Body of pancreas (tissue), 4 donors: Measurements from ENCODE around the gene RGS10. TPM values are rescaled to one million over a fixed set of nuclear protein-coding genes. Genes with fewer than 3 reads are reported as not detected.

Experiments
- ATAC-seq: fragments of 150-250 bp; one replicate; pipeline ENCODE4 v1.9.1; 2016
- DNase-seq, 4 donors: peaks; one replicate each; pipeline ENCODE4 v3.0.0-alpha.2; 2019
- H3K27ac ChIP-seq, 4 donors: fragments of 200-600 bp; sonication (generic); 1 replicate in 3 of 4; 2 replicates in 1 of 4; pipeline versions ENCODE4 v1.5.1 to v1.6.1; 2016 to 2019; ENCODE audit warnings: mild to moderate bottlenecking in 1 of 4, mixed read lengths in 1 of 4, moderate library complexity in 1 of 4
- H3K27me3 ChIP-seq, 2 donors: fragments of 200-600 bp; sonication (generic); one replicate each; pipeline ENCODE4 v1.6.0; 2016; ENCODE audit warnings: mild to moderate bottlenecking in 1 of 2
- H3K36me3 ChIP-seq, 2 donors: fragments of 200-600 bp; sonication (generic); replicated peaks in 1 of 2; 2 replicates each; pipeline ENCODE4 v1.5.1; 2016; ENCODE audit warnings: low read depth in 2 of 2; ENCODE audit not compliant: insufficient read depth in 1 of 2
- H3K4me1 ChIP-seq: fragments of 200-600 bp; sonication (generic); one replicate; pipeline ENCODE4 v1.6.0; 2016
- H3K4me3 ChIP-seq, 2 donors: fragments of 200-600 bp; sonication (generic); 1 replicate in 1 of 2; 2 replicates in 1 of 2; pipeline ENCODE4 v1.5.1; 2016 to 2019
- H3K9me3 ChIP-seq, 3 donors: fragments of 200-600 bp; sonication (generic); 1 replicate in 2 of 3; 2 replicates in 1 of 3; pipeline ENCODE4 v1.5.1; 2016
- POLR2A ChIP-seq, 3 donors: fragments of 450-650 bp; IDR thresholded peaks; one replicate each; pipeline ENCODE4 v1.6.1; 2016; ENCODE audit warnings: antibody characterized with exemption in 3 of 3, mild to moderate bottlenecking in 2 of 3
- WGBS, 2 donors: methylation state at CpG; one replicate each; pipeline ENCODE4 v1.1.5; 2017; 5-methylcytosine and 5-hydroxymethylcytosine counted together
- intact Hi-C: fragments of 100-400 bp; cut with DNase I; formaldehyde crosslinking; loops from one replicate; pipeline ENCODE4 v1.15.1; 2023
- total RNA-seq, 2 donors: library from RNA; depleted of rRNA; stranded (reverse); fragments of >200 nt; gene quantifications; one replicate each; pipeline ENCODE4 v1.1.0, GENCODE V29; 2016
- TF ChIP-seq, protein P1 (sequence below), 7 experiments: fragments of 450-650 bp in 4 of 7; fragments of 200-600 bp in 3 of 7; sonication (generic) in 3 of 7; IDR thresholded peaks; one replicate each; pipeline ENCODE4 v1.5.1; 2016 to 2019; ENCODE audit warnings: antibody characterized with exemption in 7 of 7

Gene RGS10
- total RNA-seq, 2 donors from 2014 or later, result 13.2 to 21.3 TPM

DNA sequence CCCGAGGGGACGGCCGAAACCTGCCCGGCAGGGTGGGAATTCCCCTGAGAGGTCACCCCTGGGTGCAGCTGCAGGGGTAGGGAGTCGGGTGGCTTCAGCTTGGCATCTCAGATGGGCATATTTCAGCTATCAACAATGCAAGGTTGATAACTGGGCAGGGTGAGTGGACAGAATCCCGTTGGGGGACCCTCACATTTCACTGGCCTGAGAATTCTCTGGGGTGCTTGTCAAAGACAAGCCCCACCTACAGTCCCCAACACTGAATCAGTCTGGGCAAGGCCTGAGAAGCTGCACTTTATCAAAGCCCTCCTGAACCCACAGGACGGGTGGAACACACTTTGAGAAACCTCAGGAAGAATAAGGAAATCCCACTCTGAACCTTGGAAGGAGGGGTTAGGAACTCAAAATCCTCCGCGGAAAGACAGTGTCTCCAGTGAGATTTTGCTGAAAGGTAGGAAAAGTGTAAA lies 3.1 kb downstream of the RGS10 start:
- peaks cover 21% of the 10 kb centered on the region for H3K4me1 ChIP-seq
- ATAC-seq (no peak), DNase-seq (no peak)
- TF ChIP-seq, protein P1, sequence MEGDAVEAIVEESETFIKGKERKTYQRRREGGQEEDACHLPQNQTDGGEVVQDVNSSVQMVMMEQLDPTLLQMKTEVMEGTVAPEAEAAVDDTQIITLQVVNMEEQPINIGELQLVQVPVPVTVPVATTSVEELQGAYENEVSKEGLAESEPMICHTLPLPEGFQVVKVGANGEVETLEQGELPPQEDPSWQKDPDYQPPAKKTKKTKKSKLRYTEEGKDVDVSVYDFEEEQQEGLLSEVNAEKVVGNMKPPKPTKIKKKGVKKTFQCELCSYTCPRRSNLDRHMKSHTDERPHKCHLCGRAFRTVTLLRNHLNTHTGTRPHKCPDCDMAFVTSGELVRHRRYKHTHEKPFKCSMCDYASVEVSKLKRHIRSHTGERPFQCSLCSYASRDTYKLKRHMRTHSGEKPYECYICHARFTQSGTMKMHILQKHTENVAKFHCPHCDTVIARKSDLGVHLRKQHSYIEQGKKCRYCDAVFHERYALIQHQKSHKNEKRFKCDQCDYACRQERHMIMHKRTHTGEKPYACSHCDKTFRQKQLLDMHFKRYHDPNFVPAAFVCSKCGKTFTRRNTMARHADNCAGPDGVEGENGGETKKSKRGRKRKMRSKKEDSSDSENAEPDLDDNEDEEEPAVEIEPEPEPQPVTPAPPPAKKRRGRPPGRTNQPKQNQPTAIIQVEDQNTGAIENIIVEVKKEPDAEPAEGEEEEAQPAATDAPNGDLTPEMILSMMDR (IDR thresholded peaks at IDR 0.05), result no peak
- TF ChIP-seq POLR2A (IDR thresholded peaks at IDR 0.05), result no peak
- 49 to 58% methylated on average over 8 to 9 of the region's 9 CpGs for WGBS, 2 donors
- H3K27me3 ChIP-seq, result no peaks in the 10 kb centered on the region
- no peaks in the 10 kb centered on the region for H3K9me3 ChIP-seq
- intact Hi-C loops, result no loop called here
- H3K27ac ChIP-seq, result no peak overlapping the region
- no peaks in the 10 kb centered on the region for H3K36me3 ChIP-seq
- H3K4me3 ChIP-seq, result no peak overlapping the region

DNA sequence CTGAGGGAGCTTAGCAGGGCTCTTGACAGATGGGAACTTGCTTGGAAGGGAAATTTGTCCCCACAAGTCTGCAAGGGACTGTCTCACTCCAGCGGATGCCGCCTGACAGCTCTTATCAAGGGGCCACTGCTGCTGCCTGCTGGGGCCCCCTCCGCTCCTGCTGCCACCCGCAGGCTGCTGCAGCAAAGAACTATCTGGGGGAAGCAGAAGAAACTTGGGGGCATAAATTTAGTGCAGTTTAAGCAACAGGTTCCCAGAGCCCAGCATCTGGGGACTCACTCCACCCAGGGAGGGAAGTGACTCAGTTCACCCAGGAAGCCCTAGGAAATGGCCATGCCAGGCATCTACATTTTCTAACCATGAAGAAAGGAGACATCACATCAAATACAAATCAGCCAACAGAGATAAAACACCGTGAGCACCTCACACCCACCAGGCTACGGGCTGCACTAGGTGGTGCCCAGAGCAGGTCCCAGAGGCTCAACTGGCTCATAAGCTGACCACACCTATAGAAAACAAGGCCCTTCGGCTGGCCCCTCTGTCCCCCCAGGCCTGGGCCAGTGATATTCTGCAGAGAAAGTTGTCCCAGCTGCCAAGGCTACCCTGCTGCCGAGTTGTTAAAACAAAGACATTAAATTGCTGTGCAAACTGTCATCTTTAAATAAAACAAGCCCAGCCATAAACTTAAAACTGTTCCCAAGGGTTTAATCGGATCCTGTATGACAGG lies 3.7 kb downstream of the RGS10 start:
- H3K36me3 ChIP-seq, result no peaks in the 10 kb centered on the region
- WGBS, 2 donors, result 52 to 58% methylated on average over 8 to 9 of the region's 9 CpGs
- no peak for DNase-seq
- peaks cover 19% of the 10 kb centered on the region for H3K4me1 ChIP-seq
- ATAC-seq, result no peak
- H3K27ac ChIP-seq, result no peak overlapping the region
- intact Hi-C loops, result no loop called here
- no peak for TF ChIP-seq POLR2A (IDR thresholded peaks at IDR 0.05)
- TF ChIP-seq, protein P1 (IDR thresholded peaks at IDR 0.05), result no peak
- H3K9me3 ChIP-seq, result no peaks in the 10 kb centered on the region
- no peak overlapping the region for H3K4me3 ChIP-seq
- no peaks in the 10 kb centered on the region for H3K27me3 ChIP-seq

DNA sequence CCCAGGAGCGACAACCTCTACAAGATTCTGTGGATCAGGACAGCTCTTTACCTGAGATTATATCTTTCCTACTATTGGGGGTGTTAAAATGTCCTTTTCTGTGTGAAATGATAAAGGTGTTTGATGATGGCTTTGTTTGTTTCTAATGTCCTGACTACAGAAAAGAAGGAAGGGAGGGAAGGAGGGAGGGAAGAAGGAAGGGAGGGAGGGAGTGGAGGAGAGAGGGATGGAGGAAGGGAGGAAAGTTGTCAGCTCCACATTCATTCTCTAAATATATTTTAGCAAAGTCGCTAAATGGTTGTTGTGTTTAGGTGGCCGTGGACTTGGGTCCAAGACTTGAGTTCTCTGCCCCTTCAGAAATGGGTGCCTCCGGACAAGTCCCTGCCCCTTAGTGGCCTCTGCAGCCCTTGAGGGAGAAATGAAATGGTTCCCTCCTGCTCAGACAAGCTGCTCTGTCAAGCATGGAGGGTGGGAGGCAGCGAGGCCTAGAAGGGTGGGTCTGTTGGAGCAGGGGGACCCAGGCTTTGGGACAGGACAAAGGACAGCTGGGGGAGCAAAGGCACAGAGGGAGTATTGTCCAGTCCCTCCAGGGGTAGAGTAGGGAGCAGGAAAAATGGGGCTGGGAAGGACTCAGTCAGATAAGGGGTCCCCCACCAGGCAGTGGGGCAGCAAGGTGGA lies 4.4 kb downstream of the RGS10 start:
- Histone ChIP-seq H3K27me3 (no peaks in the 10 kb centered on the region), H3K4me1 (peaks cover 12% of the 10 kb centered on the region), H3K4me3 (no peak overlapping the region), H3K36me3 (no peaks in the 10 kb centered on the region), H3K27ac (no peak overlapping the region), H3K9me3 (no peaks in the 10 kb centered on the region)
- 63 to 67% methylated on average over 5 of the region's 5 CpGs for WGBS, 2 donors
- intact Hi-C loops, result no loop called here
- ATAC-seq, result no peak
- TF ChIP-seq, protein P1 (IDR thresholded peaks at IDR 0.05), result no peak
- TF ChIP-seq POLR2A (IDR thresholded peaks at IDR 0.05), result no peak
- DNase-seq, result no peak

DNA sequence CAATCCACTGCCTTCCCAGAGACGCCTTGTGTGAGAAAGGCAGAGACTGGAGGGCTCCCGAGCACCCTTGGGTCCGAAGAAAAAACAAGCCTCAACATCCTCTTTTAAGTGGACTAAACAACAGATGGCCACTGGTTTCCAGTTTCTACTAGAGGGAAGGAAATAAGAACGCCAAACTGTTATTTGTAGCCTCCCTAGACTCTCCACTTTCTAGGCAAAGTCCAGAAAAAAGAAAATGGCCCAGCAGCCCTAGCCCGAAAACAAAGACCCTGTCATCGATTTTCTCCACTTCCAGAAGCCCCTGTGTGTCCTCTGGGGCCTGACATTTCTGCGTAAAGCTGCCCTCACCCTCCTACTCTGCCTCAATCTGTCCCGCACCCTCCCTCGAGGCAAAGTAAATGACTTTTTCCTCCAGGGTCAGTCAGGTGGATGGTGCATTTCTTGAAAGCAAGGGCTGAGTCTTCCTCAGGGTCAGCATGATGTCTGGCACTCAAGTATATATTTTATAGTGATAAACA lies 6.0 kb downstream of the RGS10 start:
- ATAC-seq (no peak), DNase-seq (no peak)
- H3K27me3 ChIP-seq, result no peaks in the 10 kb centered on the region
- no peak overlapping the region for H3K4me3 ChIP-seq
- no peak for TF ChIP-seq POLR2A (IDR thresholded peaks at IDR 0.05)
- TF ChIP-seq, protein P1 (IDR thresholded peaks at IDR 0.05), result no peak
- no peaks in the 10 kb centered on the region for H3K4me1 ChIP-seq
- H3K9me3 ChIP-seq, result no peaks in the 10 kb centered on the region
- 62 to 71% methylated on average over 9 of the region's 9 CpGs for whole genome bisulfite sequencing, 2 donors
- intact Hi-C loops, result no loop called here
- H3K36me3 ChIP-seq, result no peaks in the 10 kb centered on the region
- no peak overlapping the region for H3K27ac ChIP-seq
